ENCODE measurements around the gene CCDC27. TPM values are rescaled to one million over a fixed set of nuclear protein-coding genes. Genes with fewer than 3 reads are reported as not detected.

The CCDC27 gene
- total RNA-seq, 1 donor from 2014 or later: not detected

DNA sequence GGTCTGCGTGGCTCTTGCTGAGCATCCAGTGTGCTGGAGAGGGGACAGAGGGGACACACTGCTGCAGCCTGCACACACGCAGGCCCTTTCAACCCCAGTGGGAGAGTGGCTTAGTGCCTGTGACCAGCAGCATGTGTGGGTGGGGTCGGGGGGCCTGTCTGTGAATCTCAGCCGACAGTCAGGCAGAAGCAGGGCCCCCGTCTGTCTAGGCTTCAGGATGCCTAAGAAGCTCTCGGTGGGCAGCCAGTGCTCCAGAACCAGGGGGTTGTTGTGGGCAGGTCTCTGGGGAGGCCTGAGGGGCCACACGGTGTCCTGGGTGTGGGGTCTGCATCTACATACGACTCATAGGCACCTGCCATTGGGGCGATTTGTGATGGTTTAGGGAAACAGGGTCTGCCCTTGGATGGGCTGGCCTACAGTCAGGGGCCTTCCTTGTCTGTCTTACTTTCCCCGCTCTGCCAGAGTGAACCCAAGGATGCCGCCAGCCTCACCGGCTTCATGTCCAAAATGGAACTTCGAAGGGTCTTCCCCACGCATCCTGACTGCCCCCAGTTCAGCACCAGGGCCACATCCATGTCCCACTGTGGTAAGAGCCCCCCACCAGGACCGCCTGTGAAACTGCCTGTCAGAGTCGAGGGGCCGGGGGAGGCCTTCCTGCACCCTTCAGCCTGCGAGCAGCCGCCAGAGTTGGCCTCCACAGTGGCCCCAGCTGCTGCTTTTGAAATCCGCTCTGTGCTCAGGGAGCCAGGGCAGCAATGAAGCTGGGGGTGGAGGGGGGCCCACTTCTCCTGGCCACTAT, 1.6 kb downstream of the CCDC27 start:
- DNase-seq (ENCODE audit: low read depth in 2 of 2): no peak

DNA sequence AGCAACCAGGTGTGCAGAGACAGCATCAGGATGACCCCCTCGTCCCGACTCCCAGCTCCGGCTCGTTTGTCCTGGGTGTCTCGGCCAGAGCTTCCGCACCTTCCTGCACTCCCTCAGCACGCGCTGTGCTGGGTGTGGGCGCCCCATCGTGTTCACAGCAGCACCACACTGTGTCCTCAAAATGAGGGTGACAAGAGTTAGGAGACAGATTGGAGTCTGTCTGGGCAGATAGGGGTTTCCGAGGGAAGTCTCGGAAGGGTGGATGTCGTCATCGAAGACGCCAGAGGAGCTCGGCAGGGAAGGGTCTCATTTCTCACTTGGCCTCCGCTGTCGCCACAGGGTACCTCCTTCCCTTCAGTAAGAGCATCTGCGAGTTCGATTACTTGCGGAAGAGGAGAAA, 4.1 kb downstream of the CCDC27 start:
- DNase-seq (ENCODE audit: low read depth in 2 of 2): no peak

DNA sequence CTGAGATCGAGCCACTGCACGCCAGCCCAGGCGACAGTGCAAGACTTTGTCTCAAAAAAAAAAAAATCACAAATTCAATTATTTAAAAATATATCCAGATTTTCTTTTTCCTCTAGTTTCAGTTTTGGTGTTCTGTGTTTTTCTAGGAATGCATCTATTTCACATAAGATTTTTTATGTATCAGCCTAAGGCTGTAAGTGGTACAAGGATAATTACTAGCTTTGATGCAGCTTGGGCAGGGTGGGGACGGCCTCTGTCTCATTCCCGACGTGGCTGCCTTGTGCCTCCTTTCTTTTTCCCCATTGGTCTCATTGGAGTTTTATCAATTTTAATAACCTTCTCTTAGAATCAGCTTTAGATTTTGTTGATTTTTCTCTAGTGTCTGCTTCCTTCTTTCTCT, 6.9 kb downstream of the CCDC27 start:
- no peak for DNase-seq (ENCODE audit: low read depth in 2 of 2)

DNA sequence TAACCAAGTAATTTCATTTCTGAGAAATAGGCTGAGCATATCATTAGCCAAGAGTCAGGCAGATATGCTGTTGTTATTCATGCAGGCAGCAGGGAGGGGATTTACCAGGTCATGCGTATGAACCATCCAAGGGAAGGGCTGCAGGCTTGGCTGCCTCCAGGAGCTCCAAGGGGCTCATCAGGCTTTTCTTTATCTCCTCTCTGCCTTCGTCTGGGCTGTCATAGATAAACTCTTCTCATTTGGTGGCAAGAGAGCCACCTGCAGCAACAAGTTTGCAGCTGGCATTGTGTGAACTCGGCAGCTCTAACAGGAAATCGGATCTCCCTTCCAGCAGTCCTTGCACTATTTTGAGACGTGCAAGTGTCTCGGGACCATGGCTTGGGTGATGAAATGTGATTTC, 7.5 kb downstream of the CCDC27 start:
- no peak for DNase-seq (ENCODE audit: low read depth in 2 of 2)

DNA sequence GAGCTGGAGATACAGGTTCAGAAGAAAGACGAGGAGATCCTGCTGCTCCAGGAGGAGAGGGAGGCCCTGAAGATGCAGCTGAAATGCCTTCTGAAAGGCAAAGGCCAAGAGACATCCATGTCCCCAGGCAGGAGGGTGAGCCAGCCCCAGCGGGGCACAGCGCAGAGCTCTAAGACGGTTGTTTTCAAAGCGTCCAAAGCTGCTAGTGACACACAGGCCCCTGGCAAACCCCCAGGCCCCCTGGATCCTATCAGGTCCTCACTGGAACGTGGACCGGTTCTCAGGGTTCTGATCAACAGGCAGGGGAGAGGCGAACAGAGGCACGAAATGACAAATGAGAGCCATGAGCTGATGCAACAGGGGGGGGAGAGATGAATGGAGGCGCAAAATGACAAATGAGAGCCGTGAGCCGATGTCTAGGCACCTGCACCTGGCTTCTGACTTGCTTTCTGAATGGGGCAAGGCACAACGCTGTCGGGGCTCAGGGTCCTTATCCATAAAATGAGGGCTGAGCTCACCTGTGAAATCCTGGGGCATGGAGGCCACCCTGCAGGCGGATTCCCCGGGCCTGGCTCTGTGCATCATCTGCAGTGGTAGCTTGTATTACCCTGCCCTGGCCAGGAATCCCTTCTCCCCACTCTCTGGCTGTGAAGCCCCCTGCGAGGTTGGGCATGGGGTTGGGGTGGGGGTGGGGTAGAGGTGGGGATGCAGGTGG, 9.2 kb downstream of the CCDC27 start:
- DNase-seq (ENCODE audit: low read depth in 2 of 2): no peak

DNA sequence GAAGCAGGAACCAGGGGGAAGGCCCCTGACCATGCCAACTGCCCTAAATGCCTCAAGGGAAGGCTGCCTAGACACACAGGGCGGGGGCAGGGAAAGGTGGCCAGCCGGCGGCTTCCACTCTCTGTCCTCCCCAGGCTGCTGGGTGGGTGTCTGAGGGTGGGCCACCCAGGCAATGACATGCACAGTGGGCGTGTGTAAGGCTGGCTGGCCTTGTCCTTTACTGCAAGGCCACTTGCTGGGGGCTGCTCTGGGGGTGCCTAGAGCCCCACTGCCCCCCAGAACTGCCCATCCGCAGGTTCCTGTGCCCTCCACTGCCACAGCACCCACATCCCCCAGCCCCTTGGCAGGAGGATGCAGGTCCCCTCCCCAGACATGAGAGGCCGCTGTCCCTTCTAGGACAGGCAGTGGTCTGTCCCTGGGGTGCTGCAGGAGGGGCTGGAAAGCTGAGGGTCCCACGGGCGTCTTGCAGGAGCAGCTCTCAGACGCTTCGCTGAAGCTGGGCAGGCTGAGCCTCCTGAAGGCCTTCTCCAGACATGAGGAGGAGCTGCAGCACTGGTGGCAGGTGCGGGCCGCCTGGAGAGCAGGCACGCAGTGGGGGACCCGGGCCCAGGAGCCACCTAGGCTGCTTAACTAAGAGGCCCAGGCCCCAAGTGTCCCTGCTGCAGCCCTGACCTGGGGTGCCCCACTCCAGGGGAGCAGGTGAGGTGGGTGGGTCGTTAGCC, 10.1 kb downstream of the CCDC27 start:
- DNase-seq (ENCODE audit: low read depth in 2 of 2): no peak

DNA sequence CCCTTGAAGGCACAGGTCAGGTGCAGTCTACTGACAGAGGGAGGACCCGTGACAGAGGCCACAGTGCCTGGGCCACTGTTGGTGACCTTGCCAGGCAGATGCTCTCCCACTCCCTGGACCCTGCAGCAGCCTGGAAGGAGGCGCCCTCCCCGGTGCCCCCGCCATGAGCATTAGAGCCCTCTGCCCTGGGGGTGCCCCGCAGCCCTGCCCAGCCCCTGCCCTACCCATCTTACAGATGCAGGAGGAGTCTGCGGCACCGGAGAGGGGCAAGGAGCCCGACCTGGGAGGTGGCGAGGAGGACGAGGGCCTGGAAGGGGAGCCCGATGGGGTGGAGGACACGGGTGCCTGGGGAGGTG, 10.6 kb downstream of the CCDC27 start:
- DNase-seq (ENCODE audit: low read depth in 2 of 2): no peak

DNA sequence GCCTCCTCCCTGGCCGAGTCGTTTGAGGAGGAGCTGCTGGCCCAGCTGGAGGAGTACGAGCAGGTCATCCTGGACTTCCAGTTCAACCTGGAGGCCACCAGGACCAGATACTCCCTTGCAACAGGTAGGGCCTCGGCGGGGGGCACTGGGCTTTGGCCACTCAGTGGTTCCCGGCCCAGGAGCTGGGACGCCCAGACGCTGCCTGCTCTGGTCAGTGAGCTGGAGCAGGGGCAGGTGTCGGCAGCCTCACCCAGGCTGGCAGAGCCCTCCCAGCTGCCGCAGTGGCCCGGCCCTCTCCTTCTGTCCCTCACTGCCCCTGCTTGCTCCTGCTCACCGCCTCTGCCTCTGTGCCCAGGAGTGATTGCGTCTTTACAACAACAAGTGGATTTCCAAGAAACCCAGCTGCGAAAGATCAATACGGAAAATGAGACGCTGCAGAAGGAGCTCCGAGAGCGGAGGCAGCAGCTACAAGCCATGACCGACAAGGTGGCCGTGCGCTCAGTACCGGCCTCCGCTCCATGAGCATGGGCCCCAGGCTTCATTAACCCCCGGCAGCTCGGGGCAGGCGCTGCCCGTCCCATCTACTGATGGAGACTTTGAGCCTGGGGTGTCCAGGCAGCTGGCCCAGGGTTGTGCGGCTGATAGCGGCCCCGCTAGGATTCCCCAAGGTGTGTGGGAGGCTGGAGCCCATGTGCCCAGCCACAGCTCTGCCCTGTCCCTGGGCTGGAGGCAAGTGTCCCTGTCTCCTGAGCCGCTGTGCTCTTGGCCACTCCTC, 11.3 kb downstream of the CCDC27 start:
- no peak for DNase-seq (ENCODE audit: low read depth in 2 of 2)

DNA sequence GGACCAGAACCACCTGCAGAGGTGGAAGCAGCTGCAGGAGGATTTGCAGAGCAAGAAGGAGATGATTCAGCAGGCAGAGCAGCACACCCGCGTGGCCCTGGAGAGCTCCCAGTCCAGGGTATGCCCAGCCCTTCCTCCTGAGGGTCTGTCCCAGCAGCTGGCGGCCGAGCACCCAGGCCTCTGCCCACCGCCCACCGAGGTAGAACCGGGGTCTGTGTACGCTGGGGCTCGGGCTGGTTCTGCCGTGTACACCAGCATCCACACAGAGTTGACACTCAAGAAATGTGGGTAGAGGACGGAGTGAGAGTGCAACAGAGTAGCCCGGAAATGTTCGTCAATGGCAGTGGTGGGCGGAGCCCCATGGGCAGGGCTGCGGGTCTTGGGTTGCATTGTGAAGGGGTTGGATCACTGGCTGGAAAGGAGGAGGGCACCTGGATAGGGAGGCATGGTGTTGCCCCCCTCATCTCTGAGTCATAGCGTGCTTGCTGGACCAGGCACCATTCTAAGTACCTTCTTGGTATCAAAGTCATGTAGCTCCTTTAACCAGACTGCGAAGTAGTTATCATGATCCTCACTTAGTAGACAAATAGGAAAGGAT, 15.2 kb downstream of the CCDC27 start:
- DNase-seq (ENCODE audit: low read depth in 2 of 2): no peak

DNA sequence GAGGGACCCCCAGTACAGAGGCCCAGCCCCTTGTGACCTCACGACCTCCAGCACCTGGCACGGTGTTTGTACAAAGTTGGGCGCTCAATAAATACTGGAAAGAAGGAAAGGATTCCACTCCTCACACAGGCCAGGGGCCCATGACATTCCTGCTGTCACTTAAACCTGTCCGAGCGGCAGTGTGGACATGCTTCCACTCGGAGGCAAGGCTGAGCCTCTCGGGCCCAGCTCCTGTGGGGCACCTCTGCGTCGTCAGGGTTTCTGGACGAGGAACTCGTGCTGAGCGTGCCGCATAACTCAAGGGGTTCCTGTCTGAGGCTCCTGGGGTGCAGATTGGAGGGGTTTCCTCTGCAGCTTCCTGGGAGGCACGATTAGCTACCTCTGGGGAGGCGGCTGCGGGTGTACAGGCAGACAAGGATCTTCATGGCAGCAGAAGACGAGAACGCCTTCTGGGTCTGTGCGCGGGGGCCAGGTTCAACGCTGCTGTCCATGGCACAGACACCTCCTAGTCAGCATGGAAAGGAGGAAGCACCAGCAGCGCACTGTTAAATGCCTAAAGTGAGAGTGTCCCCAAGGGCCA, 16.7 kb downstream of the CCDC27 start:
- DNase-seq (ENCODE audit: low read depth in 2 of 2): no peak

DNA sequence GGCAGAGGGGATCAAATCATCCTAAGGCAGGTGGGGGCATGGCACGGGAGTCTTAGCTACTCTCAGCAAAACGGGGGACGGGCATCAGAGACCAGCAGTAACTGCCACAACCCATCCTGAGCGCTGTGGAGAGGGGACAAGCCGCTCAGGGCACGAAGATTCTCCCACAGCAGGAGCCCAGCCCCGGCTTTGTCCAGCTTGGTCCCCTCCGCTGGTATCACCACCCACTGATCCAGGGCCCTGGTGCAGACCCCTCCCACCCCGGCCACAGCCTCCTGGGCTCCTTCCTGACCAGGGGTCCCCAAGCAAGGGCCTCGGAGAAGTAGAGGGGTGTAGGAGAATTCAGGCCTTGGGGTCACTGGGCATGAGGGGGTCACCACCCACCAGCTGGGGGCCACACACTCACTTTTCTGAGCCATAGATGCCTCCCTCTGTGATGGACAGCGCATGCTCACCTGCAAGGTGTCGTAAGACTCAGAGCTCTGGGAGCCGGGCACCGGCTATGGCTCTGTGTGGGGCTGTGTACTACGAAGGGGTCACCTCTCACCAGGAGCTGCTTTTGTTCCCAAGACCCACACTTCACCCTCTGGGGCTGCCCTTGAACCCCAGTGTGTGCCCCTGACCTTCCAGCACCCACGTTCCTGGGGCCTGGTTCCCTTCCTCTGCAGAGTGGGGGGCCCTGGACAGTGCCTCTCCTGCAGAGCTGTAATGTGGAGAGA, 18.0 kb downstream of the CCDC27 start:
- DNase-seq (ENCODE audit: low read depth in 2 of 2): no peak

DNA sequence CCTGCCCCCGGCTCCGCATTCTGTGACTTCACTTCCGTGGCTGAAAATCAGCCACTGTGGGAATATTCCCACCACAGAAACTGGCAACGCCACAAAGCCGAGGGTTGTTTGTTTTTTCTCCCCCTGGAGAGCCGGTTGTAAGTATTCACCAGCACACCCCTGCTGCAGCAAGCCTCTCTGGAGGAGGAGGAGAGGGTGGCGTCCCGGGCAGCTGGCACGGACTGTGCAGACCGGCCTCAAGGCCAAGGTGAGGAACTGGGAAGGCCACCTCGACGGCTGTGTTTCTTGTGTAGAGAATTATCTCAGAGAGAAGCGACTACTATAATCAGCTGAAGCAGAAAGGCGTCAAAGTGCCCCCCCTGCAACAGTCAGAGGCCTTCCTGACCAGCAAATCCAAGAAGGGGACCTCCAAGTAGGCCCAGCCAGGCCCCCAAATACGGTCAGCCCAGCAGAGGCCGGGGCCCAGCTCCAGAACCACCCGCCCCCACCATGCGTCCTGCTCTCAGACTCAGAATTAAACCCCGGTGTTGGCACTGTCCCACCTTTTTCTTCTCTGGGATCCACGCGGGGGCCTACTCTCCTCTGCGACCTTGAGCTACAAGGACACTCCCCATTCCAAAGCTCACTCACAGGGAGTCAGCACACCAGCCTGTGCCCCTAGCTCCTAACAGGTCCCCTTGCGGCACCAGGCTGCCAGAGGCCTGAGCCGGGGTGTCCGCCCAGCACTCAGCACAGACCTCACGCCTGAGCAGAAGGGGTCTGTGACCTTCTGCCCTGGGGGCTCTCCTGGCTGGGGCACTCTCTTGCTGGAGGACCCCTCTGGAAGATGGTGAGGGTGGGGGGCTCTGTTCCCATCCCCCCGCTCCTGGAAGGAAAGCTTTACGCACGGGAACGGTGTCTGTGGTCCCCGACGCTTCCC, 19.1 kb downstream of the CCDC27 start:
- DNase-seq (ENCODE audit: low read depth in 2 of 2): no peak

DNA sequence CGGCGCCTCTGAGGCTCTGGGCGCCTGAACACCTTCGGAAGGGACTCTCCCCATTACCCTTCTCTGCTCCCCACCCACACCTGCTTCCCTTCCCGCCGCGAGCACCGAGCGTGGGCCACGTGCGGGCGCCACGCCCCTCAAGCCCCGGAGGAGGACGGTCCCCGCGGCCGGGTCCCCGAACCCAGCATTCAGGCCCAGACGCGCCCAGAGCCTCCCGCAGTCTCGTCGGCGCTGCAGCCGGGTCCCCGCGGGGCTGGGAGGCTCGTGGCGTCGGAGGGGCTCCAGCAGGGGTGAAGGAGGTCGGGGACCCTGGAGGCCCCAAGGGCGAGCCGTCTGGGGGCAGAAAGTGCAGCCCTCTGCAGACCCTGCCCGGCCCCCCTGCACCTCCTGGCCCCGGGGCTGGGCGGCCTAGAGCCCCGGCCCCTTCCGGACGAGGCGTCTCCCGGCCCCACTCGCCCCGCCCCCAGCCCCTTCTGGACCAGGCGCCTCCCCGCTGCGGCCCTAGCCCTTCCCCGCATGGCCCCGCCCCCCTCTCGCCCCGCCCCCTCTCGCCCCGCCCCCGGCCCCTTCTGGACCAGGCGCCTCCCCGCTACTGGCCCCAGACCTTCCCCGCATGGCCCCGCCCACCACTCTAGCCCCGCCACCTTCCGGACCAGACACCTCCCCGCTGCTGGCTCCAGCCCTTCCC, 19.9 kb downstream of the CCDC27 start:
- DNase-seq (ENCODE audit: low read depth in 2 of 2): peak; percentile 38 to 80

DNA sequence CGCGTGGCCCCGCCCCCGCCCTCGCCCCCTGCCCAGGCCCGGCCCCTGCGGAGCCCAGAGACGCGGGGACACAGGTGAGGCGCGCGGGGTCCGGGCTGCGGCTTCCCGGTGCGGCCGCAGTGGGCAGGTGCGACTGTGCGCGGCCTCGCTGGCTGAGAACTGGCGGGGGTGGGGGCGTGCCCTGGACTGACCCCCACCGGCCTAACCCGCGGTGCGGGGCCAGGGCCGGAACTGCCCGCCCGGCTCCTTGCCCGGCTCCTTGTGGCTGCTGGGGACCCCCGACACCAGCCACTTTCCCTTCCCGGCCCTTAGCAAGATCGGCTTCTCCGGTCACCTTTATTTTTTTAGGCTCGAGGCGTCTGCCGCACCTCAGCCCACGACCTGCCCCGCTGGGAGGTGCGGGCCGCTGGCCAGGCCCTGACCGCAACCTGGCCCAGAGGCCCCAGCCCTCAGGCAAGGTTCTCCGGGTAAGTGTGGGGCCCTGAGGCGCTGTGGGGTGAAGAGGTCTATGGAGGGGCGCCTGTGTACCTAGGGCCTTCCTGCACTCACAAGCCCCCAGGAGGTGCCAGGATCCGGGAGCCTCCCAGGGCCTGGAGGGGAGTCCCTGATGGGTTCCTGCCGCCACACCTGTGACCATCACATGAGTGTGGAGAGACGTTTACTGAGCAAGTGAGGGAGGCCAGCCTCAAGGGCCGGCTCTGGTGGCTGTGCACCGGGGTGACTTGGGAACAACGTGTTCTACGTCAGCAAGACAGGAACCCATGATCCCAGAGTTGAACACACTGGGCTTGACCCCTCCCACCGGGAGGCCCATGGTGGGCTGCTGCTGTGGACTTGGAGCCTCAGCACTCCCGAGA, 20.7 kb downstream of the CCDC27 start, which contains the start of gene SMIM1:
TSS of gene SMIM1 (plus strand) at position 35 of the 857 bp plus-strand sequence. CDS start 2,625 bp downstream, outside the sequence.
- DNase-seq (ENCODE audit: low read depth in 2 of 2): no peak

DNA sequence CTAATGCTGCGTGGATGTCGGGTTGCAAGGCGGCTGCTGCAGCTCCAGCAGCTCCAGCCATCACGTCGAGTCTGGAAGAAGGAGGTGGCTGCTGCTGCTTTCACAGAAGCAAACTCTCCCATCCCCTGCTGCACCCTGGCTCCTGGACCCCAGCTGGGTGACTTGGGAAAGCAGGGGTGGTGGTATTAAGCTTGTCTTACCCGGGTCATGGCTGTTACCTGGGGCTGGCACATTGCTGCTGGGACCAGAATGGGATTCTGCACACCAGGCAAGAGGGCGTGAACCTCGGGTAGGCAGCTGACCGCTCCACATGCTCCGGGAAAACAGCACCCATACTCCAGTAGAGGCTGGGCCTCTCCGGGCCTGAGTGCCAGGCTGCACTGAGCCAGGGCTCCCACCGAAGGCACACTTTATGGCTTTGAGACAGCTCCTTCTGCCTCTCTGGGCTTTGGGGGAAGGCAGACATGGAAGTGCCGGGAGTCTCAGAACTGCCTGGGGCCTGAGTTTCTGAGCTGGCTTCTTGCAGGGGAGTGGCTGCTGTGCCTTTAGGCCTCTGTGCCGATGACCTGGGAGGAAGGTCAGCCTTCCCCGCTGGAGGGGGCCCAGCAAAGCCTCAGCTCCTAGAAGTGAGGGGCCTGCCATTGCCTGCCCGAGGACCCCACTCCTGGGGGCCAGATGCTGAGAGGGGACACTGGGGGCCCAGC, 21.5 kb downstream of the CCDC27 start:
- no peak for DNase-seq (ENCODE audit: low read depth in 2 of 2)

DNA sequence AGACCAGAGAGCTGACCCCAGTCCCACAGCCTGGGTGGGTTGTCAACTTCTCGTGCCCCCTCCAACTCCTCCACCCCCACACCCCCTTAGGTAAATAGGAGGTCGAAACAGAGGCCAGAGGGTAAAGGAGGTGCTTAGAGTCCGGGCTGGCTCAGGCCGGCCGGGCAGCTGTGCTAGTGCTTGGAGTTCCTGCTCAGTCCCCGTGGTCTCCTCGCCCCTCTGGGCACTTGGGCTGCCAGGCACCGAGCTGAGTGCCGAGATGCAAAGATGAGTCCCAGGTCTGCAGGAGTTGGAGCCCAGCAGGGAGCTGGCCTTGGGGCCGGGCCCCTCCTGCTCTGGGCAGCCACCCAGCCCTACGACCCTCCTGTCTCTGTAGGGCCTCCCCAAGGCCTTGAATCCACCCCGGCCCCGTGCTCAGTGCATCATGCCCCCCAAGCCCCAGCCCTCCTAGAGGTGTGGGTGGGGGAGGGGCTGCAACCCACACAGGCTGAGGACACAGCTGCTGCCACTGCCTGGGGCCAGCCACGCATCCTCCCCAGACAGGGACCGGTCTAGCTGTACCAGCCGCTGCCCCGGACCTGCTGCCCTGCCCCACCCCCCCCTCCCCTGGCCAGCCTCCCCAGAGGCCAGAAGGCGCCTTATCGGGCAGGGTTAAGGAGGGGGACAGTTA, 22.2 kb downstream of the CCDC27 start:
- no peak for DNase-seq (ENCODE audit: low read depth in 2 of 2)

Measured in dermis microvascular lymphatic vessel endothelial cell (primary cell).